ENCODE data around the gene BCAS1.
"Not testable (repeated sequence)": the region's sequence is repeated elsewhere in the genome, so short reads cannot be mapped to it uniquely, and the experiment has no call there.

The BCAS1 gene

DNA sequence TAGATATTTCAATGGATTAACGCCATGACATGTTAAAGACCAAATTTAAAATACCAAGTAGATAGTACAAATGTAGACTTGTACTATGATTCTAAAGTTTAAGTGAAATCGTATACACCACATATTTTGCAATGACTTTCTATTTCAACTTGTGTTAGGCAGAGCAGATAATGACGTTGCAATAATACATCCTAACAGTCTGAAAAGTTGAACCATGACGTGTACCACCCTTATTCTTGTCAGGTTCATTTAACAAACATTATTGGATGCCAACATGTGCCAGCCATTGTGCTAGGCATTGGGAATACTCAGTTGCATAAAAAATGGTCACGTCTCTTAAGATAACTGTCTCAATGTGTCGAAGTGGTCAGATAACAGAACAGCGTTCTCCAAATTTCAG is 50.0 kb downstream of the BCAS1 start:
- TF ChIP-seq GATA1 (IDR thresholded peaks at IDR 0.05; ENCODE audit: low read depth, low read length) (no peak), POLR2A (IDR thresholded peaks at IDR 0.05; ENCODE audit: low read length) (no peak)
- no peak for DNase-seq

DNA sequence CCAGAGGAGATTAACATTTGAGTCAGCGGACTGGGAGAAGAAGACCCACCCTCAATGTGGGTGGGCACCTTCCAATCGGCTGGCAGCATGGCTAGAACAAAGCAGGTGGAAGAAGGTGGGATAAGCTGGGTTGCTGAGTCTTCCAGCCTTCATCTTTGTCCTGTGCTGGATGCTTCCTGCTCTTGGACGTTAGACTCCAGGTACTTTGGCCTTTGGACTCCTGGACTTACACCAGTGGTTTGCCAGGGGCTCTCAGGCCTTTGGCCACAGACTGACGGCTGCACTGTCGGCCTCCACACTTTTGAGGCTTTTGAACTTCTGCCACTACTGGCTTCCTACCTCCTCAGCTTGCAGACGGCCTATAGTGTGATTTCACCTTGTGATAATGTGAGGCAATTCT is 50.8 kb downstream of the BCAS1 start:
- no peak for DNase-seq
- TF ChIP-seq GATA1 (IDR thresholded peaks at IDR 0.05; ENCODE audit: low read depth, low read length) = no peak
- TF ChIP-seq POLR2A (IDR thresholded peaks at IDR 0.05; ENCODE audit: low read length) = no peak

DNA sequence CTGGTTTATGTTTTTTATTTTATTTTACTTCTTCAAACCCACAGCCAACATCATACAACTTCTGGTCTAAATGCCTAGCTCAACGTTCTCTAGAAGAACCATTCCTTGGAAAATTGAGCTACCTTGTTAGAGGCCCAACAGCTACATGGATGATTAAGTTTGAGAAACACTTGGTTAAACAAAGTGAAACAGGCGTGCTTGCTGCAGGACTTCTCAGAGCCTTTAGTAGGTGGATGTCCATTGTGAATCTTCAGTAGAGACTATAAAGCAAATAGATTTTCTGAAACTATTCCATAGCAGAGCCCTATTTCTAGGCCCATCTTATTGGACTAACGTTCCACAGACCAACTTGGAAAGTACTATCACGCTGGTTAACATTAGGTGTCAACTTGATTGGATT is 51.3 kb downstream of the BCAS1 start:
- DNase-seq = no peak
- TF ChIP-seq GATA1 (IDR thresholded peaks at IDR 0.05; ENCODE audit: low read depth, low read length) (no peak), POLR2A (IDR thresholded peaks at IDR 0.05; ENCODE audit: low read length) (no peak)

DNA sequence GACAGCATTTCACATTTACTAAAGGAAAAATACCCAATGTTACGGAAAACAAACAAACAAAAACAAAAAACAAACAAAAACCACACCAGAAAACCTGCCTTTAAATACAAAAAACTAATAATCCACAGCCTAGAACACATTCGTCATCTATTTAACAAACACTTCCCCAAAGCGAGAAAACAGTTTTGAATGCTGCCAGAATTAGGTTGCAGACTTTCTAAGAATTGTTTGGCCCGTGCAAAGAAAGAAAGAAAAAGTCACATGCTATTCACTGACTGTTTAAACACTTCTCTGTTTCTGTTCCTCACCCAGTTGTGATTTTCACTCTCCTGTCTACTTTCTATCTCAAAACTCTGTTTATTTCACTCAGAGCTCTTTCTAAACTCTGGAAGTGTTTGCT is 52.5 kb downstream of the BCAS1 start:
- no peak for DNase-seq
- TF ChIP-seq GATA1 (IDR thresholded peaks at IDR 0.05; ENCODE audit: low read depth, low read length) = no peak
- no peak for TF ChIP-seq POLR2A (IDR thresholded peaks at IDR 0.05; ENCODE audit: low read length)

GRCh38 chr20:54015496-54015895 is 54.9 kb downstream of the BCAS1 start:
- TF ChIP-seq POLR2A (IDR thresholded peaks at IDR 0.05; ENCODE audit: low read length) (no peak), GATA1 (IDR thresholded peaks at IDR 0.05; ENCODE audit: low read depth, low read length) (no peak)
- no peak for DNase-seq

- TF ChIP-seq GATA1 (IDR thresholded peaks at IDR 0.05; ENCODE audit: low read depth, low read length) (no peak), POLR2A (IDR thresholded peaks at IDR 0.05; ENCODE audit: low read length) (no peak)
Observed at GRCh38 chr20:54014293-54014926, 56.0 kb downstream of the BCAS1 start.

DNA sequence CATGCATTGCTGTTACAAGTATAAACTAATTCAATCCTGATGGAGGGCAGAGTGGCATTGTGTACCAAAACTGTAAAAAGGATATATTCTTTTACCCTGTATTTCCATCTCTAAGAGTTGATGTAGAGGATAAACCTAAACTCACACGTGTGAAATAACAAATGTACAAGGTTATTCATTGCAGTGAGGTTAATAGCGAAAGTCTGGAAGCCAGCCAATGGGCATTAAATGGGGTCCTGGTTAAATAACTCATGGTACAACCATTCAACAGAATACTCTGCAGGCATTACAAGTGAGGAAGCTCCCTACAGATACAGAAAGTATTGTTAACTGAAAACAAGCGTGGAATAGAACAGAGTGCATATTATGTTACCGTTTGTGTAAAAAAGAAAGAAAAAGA is 56.9 kb downstream of the BCAS1 start:
- DNase-seq = no peak
- TF ChIP-seq POLR2A (IDR thresholded peaks at IDR 0.05; ENCODE audit: low read length) (no peak), GATA1 (IDR thresholded peaks at IDR 0.05; ENCODE audit: low read depth, low read length) (no peak)

More at GRCh38 chr20:54014293-54014926, 56.0 kb downstream of the BCAS1 start:
- DNase-seq = no peak

- DNase-seq = no peak
- TF ChIP-seq POLR2A (IDR thresholded peaks at IDR 0.05; ENCODE audit: low read length) = no peak
Observed at GRCh38 chr20:54011346-54011745, 59.0 kb downstream of the BCAS1 start.

GRCh38 chr20:54006216-54006615 is 64.2 kb downstream of the BCAS1 start:
- DNase-seq = not testable (repeated sequence)

DNA sequence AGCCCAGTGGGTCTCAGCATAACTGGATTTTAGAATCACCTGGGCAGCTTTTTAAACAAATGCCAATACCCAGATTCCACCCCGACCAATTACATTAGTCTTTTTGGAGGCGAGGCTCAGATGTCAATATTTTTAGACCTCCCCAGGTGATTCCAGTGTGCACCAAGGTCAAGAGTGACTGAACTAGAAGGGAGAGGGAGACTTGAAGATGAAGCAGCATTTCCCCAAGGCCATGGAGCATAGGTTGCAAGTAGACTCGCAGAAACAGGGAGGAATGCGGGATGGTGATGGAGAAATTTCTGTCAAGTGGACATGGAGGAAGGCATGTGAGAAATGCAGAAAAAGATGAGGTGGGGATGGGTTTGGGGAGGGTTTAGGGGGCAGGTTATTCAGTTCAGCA is 64.9 kb downstream of the BCAS1 start:
- DNase-seq = no peak
- TF ChIP-seq POLR2A (IDR thresholded peaks at IDR 0.05; ENCODE audit: low read length) (no peak), GATA1 (IDR thresholded peaks at IDR 0.05; ENCODE audit: low read depth, low read length) (no peak)

DNA sequence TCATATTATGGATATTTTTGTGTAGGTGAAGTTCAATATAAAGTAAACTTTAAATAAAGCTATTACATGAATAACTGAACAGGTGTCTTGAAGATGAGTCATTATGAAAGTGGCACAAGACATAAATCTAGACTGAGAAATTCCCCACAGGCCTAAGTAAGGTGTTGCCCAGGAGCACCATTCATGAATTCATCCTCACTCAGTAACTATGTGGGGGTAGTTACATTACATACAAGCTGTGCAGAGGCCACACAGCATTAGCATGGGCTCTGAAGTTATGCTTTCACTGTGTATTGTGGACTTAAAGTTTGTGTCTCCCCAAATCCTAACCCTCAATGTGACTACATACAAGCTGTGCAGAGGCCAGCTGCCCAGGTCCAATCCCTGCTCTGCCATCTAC is 65.9 kb downstream of the BCAS1 start:
- TF ChIP-seq POLR2A (IDR thresholded peaks at IDR 0.05; ENCODE audit: low read length) (no peak), GATA1 (IDR thresholded peaks at IDR 0.05; ENCODE audit: low read depth, low read length) (no peak)
- DNase-seq = no peak

- TF ChIP-seq GATA1 (IDR thresholded peaks at IDR 0.05; ENCODE audit: low read depth, low read length) (no peak), POLR2A (IDR thresholded peaks at IDR 0.05; ENCODE audit: low read length) (no peak)
- no peak for DNase-seq
Observed at GRCh38 chr20:54002741-54003140, 67.7 kb downstream of the BCAS1 start.

GRCh38 chr20:54002056-54002575 is 68.3 kb downstream of the BCAS1 start:
- DNase-seq = no peak
- TF ChIP-seq GATA1 (IDR thresholded peaks at IDR 0.05; ENCODE audit: low read depth, low read length) (no peak), POLR2A (IDR thresholded peaks at IDR 0.05; ENCODE audit: low read length) (no peak)

DNA sequence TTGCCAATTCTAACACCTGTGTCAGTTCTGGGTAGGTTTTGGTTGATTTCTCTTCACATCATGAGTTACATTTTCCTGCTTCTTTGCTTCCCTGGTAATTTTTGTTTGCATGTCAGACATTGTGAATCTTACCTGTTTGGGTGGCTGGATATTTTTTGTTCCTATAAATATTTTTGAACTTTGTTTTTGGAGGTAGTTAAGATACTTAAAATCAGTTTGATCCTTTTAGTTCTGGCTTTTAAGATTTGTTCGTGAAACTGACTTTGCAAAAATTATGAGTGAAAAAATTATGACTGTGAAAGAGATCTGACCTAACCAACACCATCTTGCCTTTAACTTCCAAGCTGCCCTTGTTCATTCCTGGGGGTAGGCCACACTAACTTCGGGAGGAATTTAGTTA is 69.5 kb downstream of the BCAS1 start:
- TF ChIP-seq POLR2A (IDR thresholded peaks at IDR 0.05; ENCODE audit: low read length) (no peak), GATA1 (IDR thresholded peaks at IDR 0.05; ENCODE audit: low read depth, low read length) (no peak)
- DNase-seq = no peak

DNA sequence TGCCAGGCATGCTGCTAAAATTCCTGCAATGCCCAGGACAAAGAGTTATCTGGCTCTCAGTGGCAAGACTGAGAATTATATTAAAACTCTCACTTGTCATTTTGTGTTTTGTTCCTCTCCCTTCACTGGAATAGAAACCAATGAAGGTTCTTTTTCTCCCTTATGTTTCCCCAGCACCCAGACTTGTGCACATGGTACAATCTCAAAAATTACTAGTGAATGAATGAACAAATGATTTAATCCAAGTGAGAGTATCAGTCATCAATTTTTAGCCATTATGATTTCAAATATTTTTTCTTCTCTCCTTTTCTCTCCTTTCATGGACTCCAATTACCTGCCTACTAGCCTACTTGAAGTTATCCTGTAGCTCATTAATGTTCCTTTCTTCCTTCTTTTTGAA is 70.1 kb downstream of the BCAS1 start:
- DNase-seq = no peak
- TF ChIP-seq GATA1 (IDR thresholded peaks at IDR 0.05; ENCODE audit: low read depth, low read length) = no peak
- no peak for TF ChIP-seq POLR2A (IDR thresholded peaks at IDR 0.05; ENCODE audit: low read length)

DNA sequence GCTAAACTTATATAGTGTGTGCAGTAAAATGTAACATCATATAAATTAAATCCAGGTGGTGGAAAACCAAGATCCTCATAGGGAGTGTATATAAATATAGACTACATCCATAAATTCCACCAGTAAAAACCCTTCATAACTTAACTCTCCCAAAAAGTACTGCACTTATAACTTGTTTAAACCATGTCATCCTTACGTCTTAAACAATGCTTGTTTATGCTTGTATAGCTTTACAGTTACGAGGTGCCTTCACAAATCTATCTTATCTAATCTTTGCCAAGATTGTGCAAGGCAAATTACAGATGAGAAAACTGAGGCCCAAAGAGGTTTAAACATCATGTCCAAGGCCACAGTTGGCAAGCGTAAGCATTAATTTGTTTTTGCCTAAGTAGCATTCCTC is 71.3 kb downstream of the BCAS1 start:
- TF ChIP-seq GATA1 (IDR thresholded peaks at IDR 0.05; ENCODE audit: low read depth, low read length) (no peak), POLR2A (IDR thresholded peaks at IDR 0.05; ENCODE audit: low read length) (no peak)
- DNase-seq = no peak

Measured in erythroblast (primary cell).